H1 (cell line): ENCODE measurements around the gene STARD4. TPM values are rescaled to one million over a fixed set of nuclear protein-coding genes. Genes with fewer than 3 reads are reported as not detected.

Experiments
- CHD7 ChIP-seq: fragments of 300-600 bp; sonication (generic); IDR thresholded peaks from 2 replicates; pipeline ENCODE4 v1.7.1; 2012; ENCODE audit warnings: low read length, moderate library complexity, mild to moderate bottlenecking, inconsistent platforms; ENCODE audit not compliant: insufficient replicate concordance
- polyA plus RNA-seq, 7 experiments: library from polyadenylated mRNA; depleted of rRNA in 3 of 7; stranded (reverse) in 5 of 7; unstranded in 2 of 7; fragments of >200 nt in 5 of 7; fragments of 200-250 nt in 2 of 7; gene quantifications; 1 replicate in 5 of 7; 2 replicates in 1 of 7; 4 replicates in 1 of 7; pipeline versions ENCODE4 v1.2.1 to v1.2.3, GENCODE V29; 2011 to 2013; ENCODE audit warnings: missing spikeins in 2 of 7, mixed read lengths in 2 of 7
- total RNA-seq: library from RNA; stranded (reverse); fragmentation: NEBNext Ultra II Directional; extraction: Animal tissue kit (Norgen Biotek cat#: 25700); gene quantifications from 2 replicates; pipeline ENCODE4 v1.2.1, GENCODE V29; 2021

STARD4 gene
- total and polyA plus RNA-seq, 2 of the 8 experiments (the other 6 are each of a cell fraction or from before 2014, with no cell fraction given): 10.8 to 47.9 TPM

DNA sequence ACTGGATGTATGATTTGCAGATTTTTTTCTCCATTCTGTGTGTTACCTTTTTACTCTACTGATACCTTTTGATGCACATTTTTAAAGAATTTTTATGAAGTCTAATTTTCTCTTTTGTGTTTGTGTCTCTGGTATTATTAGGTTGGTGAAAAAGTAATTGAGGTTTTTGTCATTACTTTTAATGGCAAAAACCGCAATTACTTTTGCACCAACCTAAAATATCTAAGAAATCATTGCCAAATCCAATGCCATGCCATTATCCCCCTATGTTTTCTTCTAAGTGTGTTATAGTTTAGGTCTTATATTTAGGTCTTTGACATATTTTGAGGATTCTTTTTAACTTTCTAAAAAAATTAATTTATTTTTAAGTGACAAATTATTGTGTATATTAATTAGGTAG is 43.4 kb upstream of the STARD4 start (continued):
- TF ChIP-seq CHD7: no peak
